HEK293 (cell line): ENCODE results near the gene FXYD1.

Experiments used
- EGR2 ChIP-seq: fragments of 450-650 bp; formaldehyde crosslinking; IDR thresholded peaks from 2 replicates; pipeline ENCODE4 v1.5.1; 2016; ENCODE audit warnings: low read depth, missing biosample characterization, missing genetic modification characterization
- HIC1 ChIP-seq: fragments of 450-650 bp; formaldehyde crosslinking; IDR thresholded peaks from 2 replicates; pipeline ENCODE4 v1.5.1; 2016; ENCODE audit warnings: missing biosample characterization, missing genetic modification characterization
- YY2 ChIP-seq: fragments of 450-650 bp; formaldehyde crosslinking; IDR thresholded peaks from 2 replicates; pipeline ENCODE4 v1.5.1; 2016; ENCODE audit warnings: missing biosample characterization, missing genetic modification characterization
- ZBTB8A ChIP-seq: fragments of 450-650 bp; formaldehyde crosslinking; IDR thresholded peaks from 2 replicates; pipeline ENCODE4 v1.5.1; 2016; ENCODE audit warnings: missing biosample characterization, missing genetic modification characterization
- ZEB2 ChIP-seq: fragments of 450-650 bp; formaldehyde crosslinking; IDR thresholded peaks from 2 replicates; pipeline ENCODE4 v1.5.1; 2016; ENCODE audit warnings: missing biosample characterization, missing genetic modification characterization
- ZFHX2 ChIP-seq: fragments of 450-650 bp; formaldehyde crosslinking; conservative IDR thresholded peaks from 2 replicates; pipeline ENCODE4 v1.5.1; 2016; ENCODE audit warnings: missing biosample characterization, missing genetic modification characterization
- ZNF10 ChIP-seq: fragments of 450-650 bp; formaldehyde crosslinking; IDR thresholded peaks from 2 replicates; pipeline ENCODE4 v1.5.1; 2017; ENCODE audit warnings: missing biosample characterization, missing genetic modification characterization
- ZNF138 ChIP-seq: fragments of 450-650 bp; formaldehyde crosslinking; IDR thresholded peaks from 2 replicates; pipeline ENCODE4 v1.5.1; 2016; ENCODE audit warnings: missing biosample characterization, missing genetic modification characterization, borderline replicate concordance
- ZNF169 ChIP-seq: fragments of 450-650 bp; formaldehyde crosslinking; IDR thresholded peaks from 2 replicates; pipeline ENCODE4 v1.5.1; 2016; ENCODE audit warnings: missing biosample characterization, missing genetic modification characterization
- ZNF341 ChIP-seq: fragments of 450-650 bp; formaldehyde crosslinking; IDR thresholded peaks from 2 replicates; pipeline ENCODE4; 2016; ENCODE audit warnings: low read depth, missing biosample characterization, missing genetic modification characterization
- ZNF423 ChIP-seq: fragments of 450-650 bp; formaldehyde crosslinking; IDR thresholded peaks from 2 replicates; pipeline ENCODE4 v1.5.1; 2016; ENCODE audit warnings: missing biosample characterization, missing genetic modification characterization
- ZNF426 ChIP-seq: fragments of 450-650 bp; formaldehyde crosslinking; IDR thresholded peaks from 2 replicates; pipeline ENCODE4 v1.5.1; 2017; ENCODE audit warnings: missing biosample characterization, missing genetic modification characterization, mild to moderate bottlenecking, inconsistent platforms, moderate library complexity
- ZNF501 ChIP-seq: fragments of 450-650 bp; formaldehyde crosslinking; IDR thresholded peaks from 2 replicates; pipeline ENCODE4 v1.5.1; 2016; ENCODE audit warnings: missing biosample characterization, missing genetic modification characterization
- ZNF654 ChIP-seq: fragments of 450-650 bp; formaldehyde crosslinking; IDR thresholded peaks from 2 replicates; pipeline ENCODE4 v1.5.1; 2016; ENCODE audit warnings: low read depth, missing biosample characterization, missing genetic modification characterization
- ZNF707 ChIP-seq: fragments of 450-650 bp; formaldehyde crosslinking; IDR thresholded peaks from 2 replicates; pipeline ENCODE4 v1.5.1; 2016; ENCODE audit warnings: missing biosample characterization, missing genetic modification characterization
- ZNF747 ChIP-seq: fragments of 450-650 bp; formaldehyde crosslinking; IDR thresholded peaks from 2 replicates; pipeline ENCODE4 v1.5.1; 2016; ENCODE audit warnings: missing biosample characterization, missing genetic modification characterization
- ZSCAN23 ChIP-seq: fragments of 450-650 bp; formaldehyde crosslinking; IDR thresholded peaks from 2 replicates; pipeline ENCODE4 v1.5.1; 2016; ENCODE audit warnings: missing biosample characterization, missing genetic modification characterization
- TF ChIP-seq, protein P1 (sequence below): fragments of 450-650 bp; formaldehyde crosslinking; IDR thresholded peaks from 2 replicates; pipeline ENCODE4 v1.5.1; 2017; ENCODE audit warnings: missing biosample characterization, missing genetic modification characterization
- TF ChIP-seq, protein P2 (sequence below): fragments of 450-650 bp; formaldehyde crosslinking; IDR thresholded peaks from 2 replicates; pipeline ENCODE4 v1.5.1; 2016; ENCODE audit warnings: missing biosample characterization, missing genetic modification characterization, low read depth
- TF ChIP-seq, protein P3 (sequence below): fragments of 450-650 bp; formaldehyde crosslinking; IDR thresholded peaks from 2 replicates; pipeline ENCODE4 v1.5.1; 2016; ENCODE audit warnings: missing biosample characterization, missing genetic modification characterization, borderline replicate concordance
- TF ChIP-seq, protein P4 (sequence below): fragments of 450-650 bp; formaldehyde crosslinking; IDR thresholded peaks from 2 replicates; pipeline ENCODE4 v1.5.0; 2017; ENCODE audit warnings: missing biosample characterization, missing genetic modification characterization, borderline replicate concordance

The FXYD1 gene

GRCh38 chr19:35124098-35125060 lies 14.2 kb upstream of the FXYD1 start (continued):
- TF ChIP-seq, protein P1, sequence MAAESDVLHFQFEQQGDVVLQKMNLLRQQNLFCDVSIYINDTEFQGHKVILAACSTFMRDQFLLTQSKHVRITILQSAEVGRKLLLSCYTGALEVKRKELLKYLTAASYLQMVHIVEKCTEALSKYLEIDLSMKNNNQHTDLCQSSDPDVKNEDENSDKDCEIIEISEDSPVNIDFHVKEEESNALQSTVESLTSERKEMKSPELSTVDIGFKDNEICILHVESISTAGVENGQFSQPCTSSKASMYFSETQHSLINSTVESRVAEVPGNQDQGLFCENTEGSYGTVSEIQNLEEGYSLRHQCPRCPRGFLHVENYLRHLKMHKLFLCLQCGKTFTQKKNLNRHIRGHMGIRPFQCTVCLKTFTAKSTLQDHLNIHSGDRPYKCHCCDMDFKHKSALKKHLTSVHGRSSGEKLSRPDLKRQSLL (tag by site-specific recombination) = no peak
- TF ChIP-seq ZFHX2 (tag by site-specific recombination) (no peak), ZNF10 (tag by site-specific recombination) (no peak), ZNF501 (peak; percentile 92; the same call in 1 of the 2 replicates), ZNF426 (tag by site-specific recombination) (no peak), ZEB2 (tag by site-specific recombination) (0 out of 2 replicates have a peak, but pooled peaks have one; percentile 34), ZNF138 (tag by site-specific recombination) (no peak), ZNF707 (tag by site-specific recombination) (no peak), HIC1 (tag by site-specific recombination) (peak; percentile 94), ZBTB8A (tag by site-specific recombination) (peak; percentile 99), ZNF169 (tag by site-specific recombination) (no peak), EGR2 (tag by site-specific recombination) (no peak), ZNF423 (tag by site-specific recombination) (no peak), ZNF747 (no peak), ZNF341 (tag by site-specific recombination) (peak; percentile 93), YY2 (tag by site-specific recombination) (no peak), ZSCAN23 (no peak), ZNF654 (tag by site-specific recombination) (no peak)
- TF ChIP-seq, protein P2, sequence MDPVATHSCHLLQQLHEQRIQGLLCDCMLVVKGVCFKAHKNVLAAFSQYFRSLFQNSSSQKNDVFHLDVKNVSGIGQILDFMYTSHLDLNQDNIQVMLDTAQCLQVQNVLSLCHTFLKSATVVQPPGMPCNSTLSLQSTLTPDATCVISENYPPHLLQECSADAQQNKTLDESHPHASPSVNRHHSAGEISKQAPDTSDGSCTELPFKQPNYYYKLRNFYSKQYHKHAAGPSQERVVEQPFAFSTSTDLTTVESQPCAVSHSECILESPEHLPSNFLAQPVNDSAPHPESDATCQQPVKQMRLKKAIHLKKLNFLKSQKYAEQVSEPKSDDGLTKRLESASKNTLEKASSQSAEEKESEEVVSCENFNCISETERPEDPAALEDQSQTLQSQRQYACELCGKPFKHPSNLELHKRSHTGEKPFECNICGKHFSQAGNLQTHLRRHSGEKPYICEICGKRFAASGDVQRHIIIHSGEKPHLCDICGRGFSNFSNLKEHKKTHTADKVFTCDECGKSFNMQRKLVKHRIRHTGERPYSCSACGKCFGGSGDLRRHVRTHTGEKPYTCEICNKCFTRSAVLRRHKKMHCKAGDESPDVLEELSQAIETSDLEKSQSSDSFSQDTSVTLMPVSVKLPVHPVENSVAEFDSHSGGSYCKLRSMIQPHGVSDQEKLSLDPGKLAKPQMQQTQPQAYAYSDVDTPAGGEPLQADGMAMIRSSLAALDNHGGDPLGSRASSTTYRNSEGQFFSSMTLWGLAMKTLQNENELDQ = no peak
- TF ChIP-seq, protein P3, sequence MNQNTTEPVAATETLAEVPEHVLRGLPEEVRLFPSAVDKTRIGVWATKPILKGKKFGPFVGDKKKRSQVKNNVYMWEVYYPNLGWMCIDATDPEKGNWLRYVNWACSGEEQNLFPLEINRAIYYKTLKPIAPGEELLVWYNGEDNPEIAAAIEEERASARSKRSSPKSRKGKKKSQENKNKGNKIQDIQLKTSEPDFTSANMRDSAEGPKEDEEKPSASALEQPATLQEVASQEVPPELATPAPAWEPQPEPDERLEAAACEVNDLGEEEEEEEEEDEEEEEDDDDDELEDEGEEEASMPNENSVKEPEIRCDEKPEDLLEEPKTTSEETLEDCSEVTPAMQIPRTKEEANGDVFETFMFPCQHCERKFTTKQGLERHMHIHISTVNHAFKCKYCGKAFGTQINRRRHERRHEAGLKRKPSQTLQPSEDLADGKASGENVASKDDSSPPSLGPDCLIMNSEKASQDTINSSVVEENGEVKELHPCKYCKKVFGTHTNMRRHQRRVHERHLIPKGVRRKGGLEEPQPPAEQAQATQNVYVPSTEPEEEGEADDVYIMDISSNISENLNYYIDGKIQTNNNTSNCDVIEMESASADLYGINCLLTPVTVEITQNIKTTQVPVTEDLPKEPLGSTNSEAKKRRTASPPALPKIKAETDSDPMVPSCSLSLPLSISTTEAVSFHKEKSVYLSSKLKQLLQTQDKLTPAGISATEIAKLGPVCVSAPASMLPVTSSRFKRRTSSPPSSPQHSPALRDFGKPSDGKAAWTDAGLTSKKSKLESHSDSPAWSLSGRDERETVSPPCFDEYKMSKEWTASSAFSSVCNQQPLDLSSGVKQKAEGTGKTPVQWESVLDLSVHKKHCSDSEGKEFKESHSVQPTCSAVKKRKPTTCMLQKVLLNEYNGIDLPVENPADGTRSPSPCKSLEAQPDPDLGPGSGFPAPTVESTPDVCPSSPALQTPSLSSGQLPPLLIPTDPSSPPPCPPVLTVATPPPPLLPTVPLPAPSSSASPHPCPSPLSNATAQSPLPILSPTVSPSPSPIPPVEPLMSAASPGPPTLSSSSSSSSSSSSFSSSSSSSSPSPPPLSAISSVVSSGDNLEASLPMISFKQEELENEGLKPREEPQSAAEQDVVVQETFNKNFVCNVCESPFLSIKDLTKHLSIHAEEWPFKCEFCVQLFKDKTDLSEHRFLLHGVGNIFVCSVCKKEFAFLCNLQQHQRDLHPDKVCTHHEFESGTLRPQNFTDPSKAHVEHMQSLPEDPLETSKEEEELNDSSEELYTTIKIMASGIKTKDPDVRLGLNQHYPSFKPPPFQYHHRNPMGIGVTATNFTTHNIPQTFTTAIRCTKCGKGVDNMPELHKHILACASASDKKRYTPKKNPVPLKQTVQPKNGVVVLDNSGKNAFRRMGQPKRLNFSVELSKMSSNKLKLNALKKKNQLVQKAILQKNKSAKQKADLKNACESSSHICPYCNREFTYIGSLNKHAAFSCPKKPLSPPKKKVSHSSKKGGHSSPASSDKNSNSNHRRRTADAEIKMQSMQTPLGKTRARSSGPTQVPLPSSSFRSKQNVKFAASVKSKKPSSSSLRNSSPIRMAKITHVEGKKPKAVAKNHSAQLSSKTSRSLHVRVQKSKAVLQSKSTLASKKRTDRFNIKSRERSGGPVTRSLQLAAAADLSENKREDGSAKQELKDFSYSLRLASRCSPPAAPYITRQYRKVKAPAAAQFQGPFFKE (tag by site-specific recombination) = peak; percentile 90; the same call in 1 of the 2 replicates
- TF ChIP-seq, protein P4, sequence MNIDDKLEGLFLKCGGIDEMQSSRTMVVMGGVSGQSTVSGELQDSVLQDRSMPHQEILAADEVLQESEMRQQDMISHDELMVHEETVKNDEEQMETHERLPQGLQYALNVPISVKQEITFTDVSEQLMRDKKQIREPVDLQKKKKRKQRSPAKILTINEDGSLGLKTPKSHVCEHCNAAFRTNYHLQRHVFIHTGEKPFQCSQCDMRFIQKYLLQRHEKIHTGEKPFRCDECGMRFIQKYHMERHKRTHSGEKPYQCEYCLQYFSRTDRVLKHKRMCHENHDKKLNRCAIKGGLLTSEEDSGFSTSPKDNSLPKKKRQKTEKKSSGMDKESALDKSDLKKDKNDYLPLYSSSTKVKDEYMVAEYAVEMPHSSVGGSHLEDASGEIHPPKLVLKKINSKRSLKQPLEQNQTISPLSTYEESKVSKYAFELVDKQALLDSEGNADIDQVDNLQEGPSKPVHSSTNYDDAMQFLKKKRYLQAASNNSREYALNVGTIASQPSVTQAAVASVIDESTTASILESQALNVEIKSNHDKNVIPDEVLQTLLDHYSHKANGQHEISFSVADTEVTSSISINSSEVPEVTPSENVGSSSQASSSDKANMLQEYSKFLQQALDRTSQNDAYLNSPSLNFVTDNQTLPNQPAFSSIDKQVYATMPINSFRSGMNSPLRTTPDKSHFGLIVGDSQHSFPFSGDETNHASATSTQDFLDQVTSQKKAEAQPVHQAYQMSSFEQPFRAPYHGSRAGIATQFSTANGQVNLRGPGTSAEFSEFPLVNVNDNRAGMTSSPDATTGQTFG = no peak
